IPS DF 6.9 (cell line): ENCODE results near the gene TNFRSF6B.
"Not testable (repeated sequence)": the region's sequence is repeated elsewhere in the genome, so short reads cannot be mapped to it uniquely, and the experiment has no call there.

Experiments used
- DNase-seq: peaks from one replicate; pipeline ENCODE4 v3.0.0-alpha.2; 2013; ENCODE audit warnings: low read depth, low spot score
- H3K27ac ChIP-seq: one replicate; pipeline ENCODE4 v1.5.1; 2013; ENCODE audit warnings: low read length, control low read depth
- H3K27me3 ChIP-seq: 2 replicates; pipeline ENCODE4 v1.6.1; 2013; ENCODE audit warnings: mild to moderate bottlenecking, low read length; ENCODE audit not compliant: control insufficient read depth, insufficient read depth
- H3K36me3 ChIP-seq: 2 replicates; pipeline ENCODE4 v1.6.1; 2013; ENCODE audit warnings: low read length; ENCODE audit not compliant: control insufficient read depth, insufficient read depth
- H3K4me1 ChIP-seq: 2 replicates; pipeline ENCODE4 v1.6.1; 2013; ENCODE audit warnings: low read length; ENCODE audit not compliant: control insufficient read depth, insufficient read depth
- H3K4me3 ChIP-seq: 2 replicates; pipeline ENCODE4 v1.5.1; 2013; ENCODE audit warnings: mild to moderate bottlenecking, low read length
- H3K9me3 ChIP-seq: 2 replicates; pipeline ENCODE4 v1.6.1; 2013; ENCODE audit warnings: low read length, inconsistent platforms; ENCODE audit not compliant: control insufficient read depth, insufficient read depth
- WGBS: extraction: QIAGEN DNeasy Blood & Tissue Kit; methylation state at CpG from one replicate; pipeline ENCODE4 v1.1.7; 2013; ENCODE audit warnings: mixed read lengths, missing lambda C conversion rate; ENCODE audit not compliant: insufficient read length, insufficient coverage; 5-methylcytosine and 5-hydroxymethylcytosine counted together

The TNFRSF6B gene

DNA sequence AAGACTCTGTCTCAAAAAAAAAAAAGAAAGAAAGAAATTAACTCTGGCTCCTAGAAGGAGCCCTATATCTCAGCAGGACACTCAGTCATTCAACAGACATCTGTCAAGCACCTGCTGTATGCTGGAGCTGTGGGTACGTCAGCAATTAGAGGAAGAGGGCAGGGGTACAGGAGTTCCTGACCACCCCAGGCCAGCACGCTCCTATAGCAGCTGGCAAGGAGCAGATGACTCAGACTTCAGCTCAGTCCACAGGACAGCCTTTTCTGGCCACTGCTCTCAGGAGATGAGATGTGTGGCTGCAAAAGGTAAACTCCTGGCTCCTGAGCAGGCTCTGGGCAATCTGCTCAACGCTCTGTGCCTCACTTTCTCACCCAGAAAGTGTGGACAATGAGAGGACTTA lies 40.0 kb upstream of the TNFRSF6B start:
- Histone ChIP-seq H3K4me3 (no peak overlapping the region), H3K4me1 (peaks cover 6% of the 10 kb centered on the region; the same call in 1 of the 2 replicates), H3K27me3 (no peaks in the 10 kb centered on the region), H3K27ac (no peak overlapping the region), H3K36me3 (no peaks in the 10 kb centered on the region), H3K9me3 (no peaks in the 10 kb centered on the region)
- no peak for DNase-seq
- WGBS = no CpG with 5 or more reads among the region's 3 CpGs

- Histone ChIP-seq H3K4me3 (no peak overlapping the region; the same call in 1 of the 2 replicates), H3K27ac (no peak overlapping the region), H3K4me1 (peaks cover 6% of the 10 kb centered on the region; the same call in 1 of the 2 replicates), H3K36me3 (peaks cover 8% of the 10 kb centered on the region), H3K27me3 (no peaks in the 10 kb centered on the region), H3K9me3 (no peaks in the 10 kb centered on the region)
- WGBS = no CpG with 5 or more reads among the region's 31 CpGs
- DNase-seq = no peak
Observed at GRCh38 chr20:63657260-63657936, 39.1 kb upstream of the TNFRSF6B start.

DNA sequence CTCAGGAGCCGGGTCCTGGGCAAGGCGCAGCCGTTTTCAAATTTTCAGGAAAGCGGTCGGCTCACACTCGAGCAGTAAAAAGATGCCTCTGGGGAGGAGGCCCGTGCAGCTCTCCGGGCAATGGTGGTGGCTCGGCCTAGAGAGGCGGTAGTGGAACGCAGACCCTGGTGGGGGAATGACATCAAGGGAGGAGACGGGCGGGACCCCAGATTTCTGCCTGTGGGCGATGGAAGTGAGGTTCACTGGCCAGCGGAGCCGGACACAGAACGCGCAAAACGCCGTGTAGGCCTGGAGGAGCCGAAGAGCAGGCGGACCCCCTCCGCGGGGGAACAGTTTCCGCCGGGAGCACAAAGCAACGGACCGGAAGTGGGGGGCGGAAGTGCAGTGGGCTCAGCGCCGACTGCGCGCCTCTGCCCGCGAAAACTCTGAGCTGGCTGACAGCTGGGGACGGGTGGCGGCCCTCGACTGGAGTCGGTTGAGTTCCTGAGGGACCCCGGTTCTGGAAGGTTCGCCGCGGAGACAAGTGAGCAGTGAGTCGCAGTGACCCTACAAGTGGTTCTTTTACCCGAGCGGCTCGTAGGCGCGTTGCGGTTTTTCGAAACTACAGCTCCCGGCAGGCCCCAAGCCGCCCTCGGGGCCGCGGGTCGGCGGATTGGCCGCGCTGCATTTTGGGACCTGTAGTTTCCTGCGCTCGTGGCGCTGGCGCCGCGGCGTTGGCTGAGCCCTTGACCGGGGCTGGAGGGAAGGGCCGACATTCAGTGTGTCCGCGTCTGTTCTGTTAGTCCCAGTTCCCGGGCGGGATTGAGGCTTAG lies 38.3 kb upstream of the TNFRSF6B start, which contains the start of gene RTEL1:
RTEL1 (plus strand) TSS at position 376 of the 812 bp plus-strand sequence. CDS start 1,091 bp downstream, outside the sequence.
- peak; percentile 70 for DNase-seq
- Histone ChIP-seq H3K27me3 (no peaks in the 10 kb centered on the region), H3K9me3 (no peaks in the 10 kb centered on the region), H3K27ac (no peak within 1 kb of the TSS), H3K4me1 (peaks cover 6% of the 10 kb centered on the region; the same call in 1 of the 2 replicates), H3K36me3 (peaks cover 13% of the 10 kb centered on the region), H3K4me3 (peak within 1 kb of the TSS; percentile 82)
- WGBS = no CpG with 5 or more reads among the region's 73 CpGs

GRCh38 chr20:63658749-63659187 lies 37.7 kb upstream of the TNFRSF6B start:
- peak overlapping the region; percentile 82 for H3K4me3 ChIP-seq
- H3K36me3 ChIP-seq = peaks cover 13% of the 10 kb centered on the region
- no peak for DNase-seq
- H3K9me3 ChIP-seq = no peaks in the 10 kb centered on the region
- no peaks in the 10 kb centered on the region for H3K27me3 ChIP-seq
- no CpG with 5 or more reads among the region's 25 CpGs for WGBS
- peaks cover 6% of the 10 kb centered on the region; the same call in 1 of the 2 replicates for H3K4me1 ChIP-seq
- H3K27ac ChIP-seq = no peak overlapping the region

DNA sequence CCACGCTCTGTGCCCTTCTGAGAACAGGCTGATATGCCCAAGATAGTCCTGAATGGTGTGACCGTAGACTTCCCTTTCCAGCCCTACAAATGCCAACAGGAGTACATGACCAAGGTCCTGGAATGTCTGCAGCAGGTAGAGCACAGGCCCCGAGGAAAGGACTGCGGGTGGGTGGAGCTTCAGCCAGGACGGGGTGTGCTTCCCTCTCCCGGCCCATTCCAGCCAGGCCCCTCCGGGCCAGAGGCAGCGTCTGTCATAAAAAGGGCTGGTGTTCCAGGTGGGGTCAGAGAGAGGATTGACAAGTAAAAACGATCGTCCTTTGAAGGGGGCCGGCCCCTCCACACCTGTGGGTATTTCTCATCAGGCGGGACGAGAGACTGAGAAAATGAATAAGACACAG lies 37.1 kb upstream of the TNFRSF6B start:
- H3K4me3 ChIP-seq = no peak overlapping the region; the same call in 1 of the 2 replicates
- DNase-seq = no peak
- H3K27ac ChIP-seq = no peak overlapping the region
- WGBS = no CpG with 5 or more reads among the region's 13 CpGs
- H3K27me3 ChIP-seq = no peaks in the 10 kb centered on the region
- H3K4me1 ChIP-seq = peaks cover 5% of the 10 kb centered on the region; the same call in 1 of the 2 replicates
- H3K9me3 ChIP-seq = no peaks in the 10 kb centered on the region
- H3K36me3 ChIP-seq = peaks cover 16% of the 10 kb centered on the region

DNA sequence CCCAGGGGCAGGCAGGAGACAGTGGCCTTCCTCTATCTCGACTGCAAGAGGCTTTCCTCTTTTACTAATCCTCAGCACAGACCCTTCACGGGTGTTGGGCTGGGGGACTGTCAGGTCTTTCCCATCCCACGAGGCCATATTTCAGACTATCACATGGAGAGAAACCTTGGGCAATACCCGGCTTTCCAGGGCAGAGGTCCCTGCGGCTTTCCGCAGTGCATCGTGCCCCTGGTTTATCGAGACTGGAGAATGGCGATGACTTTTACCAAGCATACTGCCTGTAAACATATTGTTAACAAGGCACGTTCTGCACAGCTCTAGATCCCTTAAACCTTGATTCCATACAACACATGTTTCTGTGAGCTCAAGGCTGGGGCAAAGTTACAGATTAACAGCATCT lies 36.3 kb upstream of the TNFRSF6B start:
- not testable (repeated sequence) for H3K27me3 ChIP-seq, H3K9me3 ChIP-seq, H3K4me1 ChIP-seq, H3K4me3 ChIP-seq, H3K27ac ChIP-seq, DNase-seq
- peaks cover 18% of the 10 kb centered on the region for H3K36me3 ChIP-seq
- no CpG with 5 or more reads among the region's 10 CpGs for WGBS

DNA sequence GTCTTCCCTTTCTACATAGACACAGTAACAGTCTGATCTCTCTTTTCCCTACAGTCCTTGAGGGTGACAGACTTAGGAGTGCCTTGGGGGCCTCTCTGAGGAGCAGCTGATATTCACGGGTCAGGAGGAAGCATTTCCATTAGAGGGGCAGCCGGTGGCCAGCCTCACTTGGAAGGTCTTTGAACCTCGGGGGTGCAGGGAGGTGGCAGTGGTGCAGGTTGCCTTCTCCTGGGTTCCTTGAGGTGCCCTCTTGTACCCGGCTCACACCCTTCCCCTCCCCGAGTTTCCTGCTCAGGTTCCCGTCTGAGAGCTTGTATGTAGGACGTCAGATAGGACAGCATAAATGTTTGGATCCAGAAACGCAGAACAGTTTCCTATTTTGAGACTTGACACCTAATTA lies 35.8 kb upstream of the TNFRSF6B start:
- DNase-seq = no peak
- no CpG with 5 or more reads among the region's 8 CpGs for WGBS
- no peak overlapping the region for H3K27ac ChIP-seq
- H3K4me1 ChIP-seq = peaks cover 4% of the 10 kb centered on the region; the same call in 1 of the 2 replicates
- no peak overlapping the region for H3K4me3 ChIP-seq
- H3K27me3 ChIP-seq = no peaks in the 10 kb centered on the region
- H3K36me3 ChIP-seq = peaks cover 18% of the 10 kb centered on the region
- H3K9me3 ChIP-seq = no peaks in the 10 kb centered on the region

- no peaks in the 10 kb centered on the region for H3K9me3 ChIP-seq
- H3K27me3 ChIP-seq = no peaks in the 10 kb centered on the region
- peaks cover 19% of the 10 kb centered on the region for H3K36me3 ChIP-seq
- WGBS = no CpG with 5 or more reads among the region's 22 CpGs
- H3K27ac ChIP-seq = no peak overlapping the region
- H3K4me1 ChIP-seq = peaks cover 4% of the 10 kb centered on the region; the same call in 1 of the 2 replicates
- H3K4me3 ChIP-seq = no peak overlapping the region
- no peak for DNase-seq
Observed at GRCh38 chr20:63661108-63661507, 35.3 kb upstream of the TNFRSF6B start.

- peaks cover 4% of the 10 kb centered on the region; the same call in 1 of the 2 replicates for H3K4me1 ChIP-seq
- no peaks in the 10 kb centered on the region for H3K27me3 ChIP-seq
- H3K36me3 ChIP-seq = peaks cover 24% of the 10 kb centered on the region
- H3K4me3 ChIP-seq = no peak overlapping the region
- H3K27ac ChIP-seq = no peak overlapping the region
- H3K9me3 ChIP-seq = no peaks in the 10 kb centered on the region
- WGBS = no CpG with 5 or more reads among the region's 33 CpGs
- DNase-seq = no peak
Observed at GRCh38 chr20:63661959-63662812, 34.3 kb upstream of the TNFRSF6B start.

GRCh38 chr20:63662813-63663189 lies 33.7 kb upstream of the TNFRSF6B start:
- DNase-seq = no peak
- Histone ChIP-seq H3K4me1 (peaks cover 3% of the 10 kb centered on the region; the same call in 1 of the 2 replicates), H3K9me3 (no peaks in the 10 kb centered on the region), H3K27ac (no peak overlapping the region), H3K27me3 (no peaks in the 10 kb centered on the region), H3K4me3 (no peak overlapping the region), H3K36me3 (peaks cover 30% of the 10 kb centered on the region)
- WGBS = no CpG with 5 or more reads among the region's 9 CpGs
